Activated naive CD8-positive, alpha-beta T cell (primary cell): ENCODE measurements around the gene TUBGCP3.
A peak's percentile ranks its signal among the peaks of the same experiment; 100 is the strongest.
"Not testable (repeated sequence)": the region's sequence is repeated elsewhere in the genome, so short reads cannot be mapped to it uniquely, and the experiment has no call there.

Experiments used
- H3K27ac Mint-ChIP-seq: one replicate; pipeline ENCODE4 v1.8.0; 2021; ENCODE audit warnings: mixed read lengths
- H3K27me3 Mint-ChIP-seq: one replicate; pipeline ENCODE4 v1.8.0; 2021; ENCODE audit warnings: mixed read lengths
- H3K36me3 Mint-ChIP-seq: one replicate; pipeline ENCODE4 v1.8.0; 2021; ENCODE audit warnings: mixed read lengths
- H3K4me1 Mint-ChIP-seq: one replicate; pipeline ENCODE4 v1.8.0; 2021; ENCODE audit warnings: low read depth, mixed read lengths
- H3K4me3 Mint-ChIP-seq: one replicate; pipeline ENCODE4 v1.8.0; 2021; ENCODE audit warnings: mild to moderate bottlenecking, mixed read lengths
- H3K9me3 Mint-ChIP-seq: one replicate; pipeline ENCODE4 v1.8.0; 2021; ENCODE audit warnings: low read depth, mixed read lengths

The TUBGCP3 gene

GRCh38 chr13:112575675-112576074 is 12.3 kb downstream of the TUBGCP3 start:
- peaks cover 57% of the 10 kb centered on the region for H3K4me1 Mint-ChIP-seq
- peaks cover 10% of the 10 kb centered on the region for H3K36me3 Mint-ChIP-seq
- H3K27ac Mint-ChIP-seq = peak overlapping the region; percentile 55
- no peaks in the 10 kb centered on the region for H3K9me3 Mint-ChIP-seq
- no peak overlapping the region for H3K4me3 Mint-ChIP-seq
- no peaks in the 10 kb centered on the region for H3K27me3 Mint-ChIP-seq

- H3K4me1 Mint-ChIP-seq = peaks cover 63% of the 10 kb centered on the region
- no peaks in the 10 kb centered on the region for H3K9me3 Mint-ChIP-seq
- H3K36me3 Mint-ChIP-seq = peaks cover 10% of the 10 kb centered on the region
- H3K4me3 Mint-ChIP-seq = no peak overlapping the region
- H3K27ac Mint-ChIP-seq = no peak overlapping the region
- H3K27me3 Mint-ChIP-seq = no peaks in the 10 kb centered on the region
Measured at GRCh38 chr13:112574834-112575613, 12.9 kb downstream of the TUBGCP3 start.

GRCh38 chr13:112574416-112574815 is 13.5 kb downstream of the TUBGCP3 start:
- H3K27ac Mint-ChIP-seq = peak overlapping the region; percentile 38
- no peaks in the 10 kb centered on the region for H3K9me3 Mint-ChIP-seq
- no peak overlapping the region for H3K4me3 Mint-ChIP-seq
- H3K36me3 Mint-ChIP-seq = peaks cover 8% of the 10 kb centered on the region
- H3K4me1 Mint-ChIP-seq = peaks cover 60% of the 10 kb centered on the region
- H3K27me3 Mint-ChIP-seq = no peaks in the 10 kb centered on the region

GRCh38 chr13:112573710-112574109 is 14.2 kb downstream of the TUBGCP3 start:
- peaks cover 57% of the 10 kb centered on the region for H3K4me1 Mint-ChIP-seq
- H3K27ac Mint-ChIP-seq = no peak overlapping the region
- no peaks in the 10 kb centered on the region for H3K9me3 Mint-ChIP-seq
- no peaks in the 10 kb centered on the region for H3K27me3 Mint-ChIP-seq
- no peak overlapping the region for H3K4me3 Mint-ChIP-seq
- peaks cover 4% of the 10 kb centered on the region for H3K36me3 Mint-ChIP-seq

GRCh38 chr13:112572366-112572765 is 15.6 kb downstream of the TUBGCP3 start:
- no peak overlapping the region for H3K4me3 Mint-ChIP-seq
- H3K9me3 Mint-ChIP-seq = no peaks in the 10 kb centered on the region
- no peaks in the 10 kb centered on the region for H3K27me3 Mint-ChIP-seq
- peaks cover 3% of the 10 kb centered on the region for H3K36me3 Mint-ChIP-seq
- H3K27ac Mint-ChIP-seq = no peak overlapping the region
- H3K4me1 Mint-ChIP-seq = peaks cover 55% of the 10 kb centered on the region

GRCh38 chr13:112569821-112570220 is 18.1 kb downstream of the TUBGCP3 start:
- Mint-ChIP-seq H3K4me3 (no peak overlapping the region), H3K27ac (no peak overlapping the region), H3K4me1 (peaks cover 35% of the 10 kb centered on the region), H3K27me3 (no peaks in the 10 kb centered on the region), H3K9me3 (no peaks in the 10 kb centered on the region), H3K36me3 (peaks cover 6% of the 10 kb centered on the region)

GRCh38 chr13:112567161-112567862 is 20.6 kb downstream of the TUBGCP3 start:
- Mint-ChIP-seq H3K27me3 (no peaks in the 10 kb centered on the region), H3K27ac (no peak overlapping the region), H3K4me3 (no peak overlapping the region), H3K4me1 (peaks cover 19% of the 10 kb centered on the region), H3K9me3 (no peaks in the 10 kb centered on the region), H3K36me3 (peaks cover 7% of the 10 kb centered on the region)

- Mint-ChIP-seq H3K27ac (no peak overlapping the region), H3K9me3 (no peaks in the 10 kb centered on the region), H3K4me3 (no peak overlapping the region), H3K4me1 (peaks cover 10% of the 10 kb centered on the region), H3K27me3 (no peaks in the 10 kb centered on the region), H3K36me3 (peaks cover 16% of the 10 kb centered on the region)
Measured at GRCh38 chr13:112562786-112563383, 25.1 kb downstream of the TUBGCP3 start.

- Mint-ChIP-seq H3K9me3 (no peaks in the 10 kb centered on the region), H3K27me3 (no peaks in the 10 kb centered on the region), H3K4me3 (no peak overlapping the region), H3K4me1 (peaks cover 10% of the 10 kb centered on the region), H3K36me3 (peaks cover 19% of the 10 kb centered on the region), H3K27ac (no peak overlapping the region)
Measured at GRCh38 chr13:112562254-112562653, 25.7 kb downstream of the TUBGCP3 start.

- Mint-ChIP-seq H3K27me3 (no peaks in the 10 kb centered on the region), H3K9me3 (no peaks in the 10 kb centered on the region), H3K27ac (no peak overlapping the region), H3K36me3 (peaks cover 19% of the 10 kb centered on the region), H3K4me1 (peaks cover 10% of the 10 kb centered on the region), H3K4me3 (no peak overlapping the region)
Measured at GRCh38 chr13:112561478-112561877, 26.5 kb downstream of the TUBGCP3 start.

- Mint-ChIP-seq H3K9me3 (no peaks in the 10 kb centered on the region), H3K4me3 (no peak overlapping the region), H3K27me3 (no peaks in the 10 kb centered on the region), H3K4me1 (peaks cover 10% of the 10 kb centered on the region), H3K36me3 (peaks cover 23% of the 10 kb centered on the region), H3K27ac (no peak overlapping the region)
Measured at GRCh38 chr13:112558696-112559418, 29.1 kb downstream of the TUBGCP3 start.

- Mint-ChIP-seq H3K36me3 (peaks cover 30% of the 10 kb centered on the region), H3K27ac (no peak overlapping the region), H3K27me3 (no peaks in the 10 kb centered on the region), H3K4me1 (peaks cover 7% of the 10 kb centered on the region), H3K9me3 (no peaks in the 10 kb centered on the region), H3K4me3 (no peak overlapping the region)
Measured at GRCh38 chr13:112556600-112556999, 31.4 kb downstream of the TUBGCP3 start.

- Mint-ChIP-seq H3K27me3 (no peaks in the 10 kb centered on the region), H3K36me3 (peaks cover 23% of the 10 kb centered on the region), H3K27ac (no peak overlapping the region), H3K9me3 (no peaks in the 10 kb centered on the region), H3K4me3 (no peak overlapping the region), H3K4me1 (peaks cover under 1% of the 10 kb centered on the region)
Measured at GRCh38 chr13:112554214-112554850, 33.6 kb downstream of the TUBGCP3 start.

GRCh38 chr13:112548975-112549374 is 39.0 kb downstream of the TUBGCP3 start:
- H3K9me3 Mint-ChIP-seq = not testable (repeated sequence)
- peaks cover 27% of the 10 kb centered on the region for H3K36me3 Mint-ChIP-seq

More at GRCh38 chr13:112548975-112549374, 39.0 kb downstream of the TUBGCP3 start:
- not testable (repeated sequence) for H3K27ac Mint-ChIP-seq, H3K27me3 Mint-ChIP-seq, H3K4me1 Mint-ChIP-seq, H3K4me3 Mint-ChIP-seq
